NCI-H2227 treated with DMSO at 0.1 percent for 48 hours (cell line): Measurements from ENCODE around the gene CNST.
A peak's percentile ranks its signal among the peaks of the same experiment; 100 is the strongest.

Experiments
- DNase-seq: peaks from one replicate; lab custom pipeline; 2025; lab: John Stamatoyannopoulos, UW

CNST gene

GRCh38 chr1:246566128-246566812 is at the start of gene CNST, which contains the start of gene TFB2M:
Gene CNST, plus strand, starts transcription at chr1:246566456. Its CDS starts 25,107 bp downstream, at chr1:246591563.
Gene TFB2M, minus strand, starts transcription at chr1:246566261. Its CDS starts 123 bp downstream, at chr1:246566138.
- peak; percentile 98 for DNase-seq

GRCh38 chr1:246517391-246517790 is 48.9 kb upstream of the CNST start:
- no peak for DNase-seq

- DNase-seq: no peak
These were observed 47.6 kb upstream of the CNST start for GRCh38 chr1:246518456-246519205.

GRCh38 chr1:246519514-246519913 is 46.7 kb upstream of the CNST start:
- no peak for DNase-seq

GRCh38 chr1:246526380-246526779 is 39.9 kb upstream of the CNST start:
- no peak for DNase-seq

- no peak for DNase-seq
These were observed 39.3 kb upstream of the CNST start for GRCh38 chr1:246526915-246527314.

GRCh38 chr1:246527402-246528088 is 38.7 kb upstream of the CNST start:
- DNase-seq: no peak

GRCh38 chr1:246528933-246529731 is 37.1 kb upstream of the CNST start:
- DNase-seq: no peak

- no peak for DNase-seq
These were observed 35.8 kb upstream of the CNST start for GRCh38 chr1:246530482-246530881.

GRCh38 chr1:246532519-246532918 is 33.7 kb upstream of the CNST start:
- DNase-seq: no peak

GRCh38 chr1:246533371-246533905 is 32.8 kb upstream of the CNST start:
- no peak for DNase-seq

GRCh38 chr1:246534114-246534513 is 32.1 kb upstream of the CNST start:
- DNase-seq: peak; percentile 62

GRCh38 chr1:246537441-246537840 is 28.8 kb upstream of the CNST start:
- no peak for DNase-seq

- DNase-seq: no peak
These were observed 28.4 kb upstream of the CNST start for GRCh38 chr1:246537887-246538286.

- no peak for DNase-seq
These were observed 25.3 kb upstream of the CNST start for GRCh38 chr1:246540738-246541491.

- DNase-seq: no peak
These were observed 22.3 kb upstream of the CNST start for GRCh38 chr1:246544001-246544400.

GRCh38 chr1:246549665-246550064 is 16.6 kb upstream of the CNST start:
- DNase-seq: no peak

- no peak for DNase-seq
These were observed 15.9 kb upstream of the CNST start for GRCh38 chr1:246550402-246550801.

GRCh38 chr1:246552110-246552509 is 14.1 kb upstream of the CNST start:
- DNase-seq: no peak

- no peak for DNase-seq
These were observed 12.1 kb upstream of the CNST start for GRCh38 chr1:246554201-246554600.

GRCh38 chr1:246558041-246558440 is 8.2 kb upstream of the CNST start:
- DNase-seq: no peak
